GM12874 (cell line): Measurements from ENCODE around the gene TMLHE.

Experiments used
- TF ChIP-seq, protein P1 (sequence below): IDR thresholded peaks from 2 replicates; pipeline ENCODE4 v1.5.1; 2011; ENCODE audit warnings: low read depth, mild to moderate bottlenecking, control low read depth, low read length, moderate library complexity; ENCODE audit not compliant: insufficient read depth

TMLHE gene

GRCh38 chrX:155613927-155614559 lies 1.3 kb upstream of the TMLHE start:
- TF ChIP-seq, protein P1, sequence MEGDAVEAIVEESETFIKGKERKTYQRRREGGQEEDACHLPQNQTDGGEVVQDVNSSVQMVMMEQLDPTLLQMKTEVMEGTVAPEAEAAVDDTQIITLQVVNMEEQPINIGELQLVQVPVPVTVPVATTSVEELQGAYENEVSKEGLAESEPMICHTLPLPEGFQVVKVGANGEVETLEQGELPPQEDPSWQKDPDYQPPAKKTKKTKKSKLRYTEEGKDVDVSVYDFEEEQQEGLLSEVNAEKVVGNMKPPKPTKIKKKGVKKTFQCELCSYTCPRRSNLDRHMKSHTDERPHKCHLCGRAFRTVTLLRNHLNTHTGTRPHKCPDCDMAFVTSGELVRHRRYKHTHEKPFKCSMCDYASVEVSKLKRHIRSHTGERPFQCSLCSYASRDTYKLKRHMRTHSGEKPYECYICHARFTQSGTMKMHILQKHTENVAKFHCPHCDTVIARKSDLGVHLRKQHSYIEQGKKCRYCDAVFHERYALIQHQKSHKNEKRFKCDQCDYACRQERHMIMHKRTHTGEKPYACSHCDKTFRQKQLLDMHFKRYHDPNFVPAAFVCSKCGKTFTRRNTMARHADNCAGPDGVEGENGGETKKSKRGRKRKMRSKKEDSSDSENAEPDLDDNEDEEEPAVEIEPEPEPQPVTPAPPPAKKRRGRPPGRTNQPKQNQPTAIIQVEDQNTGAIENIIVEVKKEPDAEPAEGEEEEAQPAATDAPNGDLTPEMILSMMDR = no peak

GRCh38 chrX:155611302-155611701 lies 1.4 kb downstream of the TMLHE start:
- TF ChIP-seq, protein P1 = no peak

GRCh38 chrX:155592981-155593380 lies 19.8 kb downstream of the TMLHE start:
- TF ChIP-seq, protein P1 = no peak

- TF ChIP-seq, protein P1 = no peak
These were observed 20.4 kb downstream of the TMLHE start for GRCh38 chrX:155592331-155592730.

DNA sequence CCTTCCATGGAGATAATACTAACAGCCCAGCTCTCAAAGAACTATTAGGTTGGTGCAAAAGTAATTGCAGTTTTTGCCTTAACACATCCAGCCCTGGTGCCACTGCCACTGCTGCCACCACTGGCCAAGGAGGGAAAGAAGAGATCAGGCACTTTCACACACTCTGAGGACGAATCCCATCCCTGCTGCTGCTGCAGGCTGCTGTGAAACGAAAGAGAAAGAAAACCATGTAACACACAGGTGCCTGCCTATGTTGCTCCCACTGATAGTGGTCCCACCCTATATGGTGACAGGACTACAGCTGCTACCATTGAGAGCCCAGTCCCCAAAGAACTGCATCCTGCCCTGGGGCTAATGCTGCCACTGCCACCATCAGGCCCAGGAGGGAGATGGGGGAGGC lies 35.1 kb downstream of the TMLHE start:
- TF ChIP-seq, protein P1 = no peak

GRCh38 chrX:155563099-155563498 lies 49.7 kb downstream of the TMLHE start:
- TF ChIP-seq, protein P1 = no peak

GRCh38 chrX:155544881-155545280 lies 67.9 kb downstream of the TMLHE start:
- TF ChIP-seq, protein P1 = no peak
